HEK293 (cell line): ENCODE measurements around the gene KRTAP5-2.

Experiments
- CTCF ChIP-seq: fragments of 450-650 bp; formaldehyde crosslinking; IDR thresholded peaks from 2 replicates; pipeline ENCODE4 v1.5.1; 2016; ENCODE audit warnings: missing biosample characterization, missing genetic modification characterization
- REST ChIP-seq: fragments of 450-650 bp; formaldehyde crosslinking; IDR thresholded peaks from 2 replicates; pipeline ENCODE4 v1.5.1; 2016; ENCODE audit warnings: missing biosample characterization, missing genetic modification characterization
- YY1 ChIP-seq: fragments of 450-650 bp; formaldehyde crosslinking; IDR thresholded peaks from 2 replicates; pipeline ENCODE4 v1.5.1; 2018; ENCODE audit warnings: missing biosample characterization, missing genetic modification characterization
- ZBTB49 ChIP-seq: fragments of 450-650 bp; formaldehyde crosslinking; IDR thresholded peaks from 2 replicates; pipeline ENCODE4 v1.5.1; 2016; ENCODE audit warnings: missing biosample characterization, missing genetic modification characterization, low read depth
- ZNF2 ChIP-seq: fragments of 450-650 bp; formaldehyde crosslinking; IDR thresholded peaks from 2 replicates; pipeline ENCODE4 v1.5.1; 2016; ENCODE audit warnings: missing biosample characterization, missing genetic modification characterization
- ZNF274 ChIP-seq, 2 experiments: fragments of 200-500 bp in 1 of 2; fragments of 450-650 bp in 1 of 2; sonication (Bioruptor generic) in 1 of 2; formaldehyde crosslinking in 1 of 2; IDR thresholded peaks; 2 replicates each; pipeline versions ENCODE4 v1.5.1 to v1.6.1; 2014 to 2016; ENCODE audit warnings: borderline replicate concordance in 1 of 2, inconsistent platforms in 1 of 2, low read length in 1 of 2, missing biosample characterization in 1 of 2, missing genetic modification characterization in 1 of 2
- ZNF350 ChIP-seq: fragments of 450-650 bp; formaldehyde crosslinking; IDR thresholded peaks from 2 replicates; pipeline ENCODE4 v1.5.0; 2017; ENCODE audit warnings: missing biosample characterization, mild to moderate bottlenecking, missing genetic modification characterization
- ZNF76 ChIP-seq: fragments of 450-650 bp; formaldehyde crosslinking; IDR thresholded peaks from 2 replicates; pipeline ENCODE4; 2016; ENCODE audit warnings: low read depth, missing biosample characterization, missing genetic modification characterization, borderline replicate concordance

GRCh38 chr11:1573903-1574237 lies 24.2 kb downstream of the KRTAP5-2 start:
- TF ChIP-seq ZNF350 (tag by site-specific recombination) (no peak), ZNF76 (tag by site-specific recombination) (no peak), ZNF2 (tag by site-specific recombination) (no peak), ZNF274 (IDR thresholded peaks at IDR 0.05; ENCODE audit: low read length) (no peak), ZNF274 (tag by site-specific recombination; IDR thresholded peaks at IDR 0.05; ENCODE audit: borderline replicate concordance) (no peak), ZBTB49 (tag by site-specific recombination) (no peak), CTCF (no peak), YY1 (tag by site-specific recombination) (no peak), REST (tag by site-specific recombination) (no peak)
